ENCODE data around the gene MAGI1. TPM values are rescaled to one million over a fixed set of nuclear protein-coding genes. Genes with fewer than 3 reads are reported as not detected.

Gene MAGI1
- total RNA-seq, 4 donors from 2014 or later, result 17.2 to 40.8 (median 28.1) TPM

DNA sequence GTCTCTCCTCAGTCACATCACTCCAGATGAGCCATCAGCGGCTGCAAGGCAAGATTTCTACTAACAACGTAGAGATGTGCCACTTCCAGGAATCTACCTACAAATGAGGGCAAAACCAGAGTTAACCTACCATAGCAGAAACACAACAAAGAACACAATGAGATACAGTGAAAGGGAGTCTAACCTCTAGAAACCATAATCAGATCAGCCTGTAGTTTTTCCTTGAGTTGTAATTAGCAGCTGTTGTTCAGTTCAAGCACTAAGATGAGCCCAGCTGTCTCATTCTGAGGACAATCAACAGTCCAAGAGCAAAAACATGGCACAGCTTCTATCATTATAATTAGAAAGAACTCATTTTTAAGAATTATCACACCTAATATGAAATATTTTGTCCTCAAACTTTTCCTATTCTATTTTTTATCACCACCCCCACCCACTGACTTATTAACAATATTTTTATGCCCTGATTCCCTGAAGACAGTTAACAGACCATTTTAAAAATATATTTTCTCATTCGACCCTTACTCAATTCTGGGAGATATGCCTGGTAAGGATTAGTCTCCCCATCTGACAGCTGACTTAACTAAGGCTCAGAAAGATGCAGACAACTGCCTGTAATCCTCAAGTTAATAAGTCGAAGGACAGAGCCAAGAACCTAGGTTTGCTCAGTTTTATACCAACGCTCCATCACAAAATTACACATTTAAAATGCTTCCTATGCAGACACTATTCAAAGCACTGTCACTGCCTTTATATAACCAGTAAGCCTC lies 50.1 kb downstream of the MAGI1 start:
- H3K4me3 ChIP-seq, result no peak overlapping the region
- ATAC-seq, result no peak
- no peak overlapping the region for H3K27ac ChIP-seq
- peaks cover 0 to 6% (median 0%) of the 10 kb centered on the region in 3 donors for H3K4me1 ChIP-seq
- TF ChIP-seq EP300 (IDR thresholded peaks at IDR 0.05), result no peak
- TF ChIP-seq POLR2AphosphoS5 (IDR thresholded peaks at IDR 0.05), result no peak
- TF ChIP-seq, protein P1, sequence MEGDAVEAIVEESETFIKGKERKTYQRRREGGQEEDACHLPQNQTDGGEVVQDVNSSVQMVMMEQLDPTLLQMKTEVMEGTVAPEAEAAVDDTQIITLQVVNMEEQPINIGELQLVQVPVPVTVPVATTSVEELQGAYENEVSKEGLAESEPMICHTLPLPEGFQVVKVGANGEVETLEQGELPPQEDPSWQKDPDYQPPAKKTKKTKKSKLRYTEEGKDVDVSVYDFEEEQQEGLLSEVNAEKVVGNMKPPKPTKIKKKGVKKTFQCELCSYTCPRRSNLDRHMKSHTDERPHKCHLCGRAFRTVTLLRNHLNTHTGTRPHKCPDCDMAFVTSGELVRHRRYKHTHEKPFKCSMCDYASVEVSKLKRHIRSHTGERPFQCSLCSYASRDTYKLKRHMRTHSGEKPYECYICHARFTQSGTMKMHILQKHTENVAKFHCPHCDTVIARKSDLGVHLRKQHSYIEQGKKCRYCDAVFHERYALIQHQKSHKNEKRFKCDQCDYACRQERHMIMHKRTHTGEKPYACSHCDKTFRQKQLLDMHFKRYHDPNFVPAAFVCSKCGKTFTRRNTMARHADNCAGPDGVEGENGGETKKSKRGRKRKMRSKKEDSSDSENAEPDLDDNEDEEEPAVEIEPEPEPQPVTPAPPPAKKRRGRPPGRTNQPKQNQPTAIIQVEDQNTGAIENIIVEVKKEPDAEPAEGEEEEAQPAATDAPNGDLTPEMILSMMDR (IDR thresholded peaks at IDR 0.05), result no peak
- TF ChIP-seq POLR2A (IDR thresholded peaks at IDR 0.05), result no peak
- no peaks in the 10 kb centered on the region for H3K27me3 ChIP-seq
- WGBS, 2 donors (ENCODE audit: low coverage in 1 of 2), result 74 to 84% methylated on average over 2 to 5 of the region's 5 CpGs
- H3K36me3 ChIP-seq, result no peaks in the 10 kb centered on the region
- no peaks in the 10 kb centered on the region for H3K9me3 ChIP-seq

DNA sequence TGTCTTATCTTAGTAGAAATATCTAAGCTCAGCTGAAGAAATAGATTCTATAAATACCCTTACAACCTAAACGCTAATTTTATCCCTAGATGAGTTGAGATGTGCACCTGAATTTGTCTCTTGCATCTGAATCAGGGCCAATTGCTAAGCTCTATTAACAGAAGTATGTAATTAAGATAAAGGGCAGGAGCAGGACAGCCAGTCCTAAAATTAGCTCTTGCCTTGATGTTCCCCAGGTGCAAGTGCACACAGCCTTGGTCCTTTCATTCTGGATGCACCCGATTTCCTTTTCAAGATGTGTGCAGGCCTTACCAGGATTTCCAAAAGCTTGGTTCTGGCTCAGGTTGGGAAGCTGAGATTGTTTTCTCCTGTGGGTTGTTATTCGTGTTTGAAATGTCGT lies 52.4 kb downstream of the MAGI1 start:
- Histone ChIP-seq H3K4me3 (no peak overlapping the region), H3K27ac (no peak overlapping the region), H3K9me3 (no peaks in the 10 kb centered on the region), H3K4me1 (peaks cover 0 to 6% (median 0%) of the 10 kb centered on the region in 3 donors), H3K36me3 (no peaks in the 10 kb centered on the region), H3K27me3 (no peaks in the 10 kb centered on the region)
- 58 to 63% methylated on average over 3 to 4 of the region's 4 CpGs for WGBS, 2 donors (ENCODE audit: low coverage in 1 of 2)
- TF ChIP-seq, protein P1 (IDR thresholded peaks at IDR 0.05), result no peak
- TF ChIP-seq POLR2A (IDR thresholded peaks at IDR 0.05), result no peak
- TF ChIP-seq POLR2AphosphoS5 (IDR thresholded peaks at IDR 0.05), result no peak
- TF ChIP-seq EP300 (IDR thresholded peaks at IDR 0.05), result no peak
- no peak for ATAC-seq

DNA sequence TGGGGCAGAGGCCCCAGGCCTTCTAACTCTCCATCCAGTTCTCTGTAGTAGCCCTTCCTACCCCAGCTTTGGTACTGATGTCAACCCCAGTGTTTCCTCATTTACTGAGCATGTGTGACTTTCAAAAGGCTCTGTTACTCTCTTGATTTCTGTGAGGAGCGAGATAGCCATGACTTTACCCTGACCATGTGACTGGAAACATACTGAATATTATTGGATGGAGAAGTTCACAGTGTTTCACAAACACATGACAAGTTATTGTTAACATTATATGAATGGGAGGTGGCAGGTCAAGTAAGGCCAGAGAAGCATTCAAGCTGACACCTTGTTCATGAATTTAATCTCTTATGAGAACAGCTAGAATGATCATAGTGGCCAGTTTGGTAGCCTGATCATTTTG lies 53.7 kb downstream of the MAGI1 start:
- no peak for TF ChIP-seq POLR2AphosphoS5 (IDR thresholded peaks at IDR 0.05)
- Histone ChIP-seq H3K27me3 (no peaks in the 10 kb centered on the region), H3K27ac (no peak overlapping the region), H3K9me3 (no peaks in the 10 kb centered on the region), H3K4me1 (peaks cover 0 to 6% (median 0%) of the 10 kb centered on the region in 3 donors), H3K36me3 (no peaks in the 10 kb centered on the region), H3K4me3 (no peak overlapping the region)
- WGBS, 2 donors (ENCODE audit: low coverage in 1 of 2), result 100% methylated on average over 1 of the region's 1 CpG; no CpG with 5 or more reads in 1 of the 2 donors
- ATAC-seq, result no peak

DNA sequence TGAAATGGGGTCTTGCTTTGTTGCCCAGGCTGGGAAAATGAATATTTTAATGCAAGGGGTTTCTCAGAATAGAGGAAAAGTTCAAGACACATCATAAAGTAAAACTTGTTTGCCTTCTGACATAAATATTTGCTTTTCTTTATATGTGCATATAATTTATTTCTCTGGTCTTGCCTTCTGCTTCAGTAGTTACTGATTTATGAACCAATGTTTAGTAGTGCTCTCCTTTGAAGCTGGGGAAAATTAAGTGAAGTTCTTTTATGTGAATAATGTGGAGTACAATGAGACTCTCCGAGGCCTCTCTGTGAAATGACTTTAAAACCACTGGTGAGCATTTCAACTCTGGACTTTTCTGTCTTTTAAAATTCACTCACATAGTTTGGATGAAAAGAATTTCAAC lies 55.6 kb downstream of the MAGI1 start:
- H3K4me1 ChIP-seq, result peaks cover 0 to 15% (median 2%) of the 10 kb centered on the region in 3 donors
- no peaks in the 10 kb centered on the region for H3K9me3 ChIP-seq
- no peak overlapping the region for H3K4me3 ChIP-seq
- H3K36me3 ChIP-seq, result no peaks in the 10 kb centered on the region
- WGBS, 2 donors (ENCODE audit: low coverage in 1 of 2), result 75 to 77% methylated on average over 1 of the region's 1 CpG
- ATAC-seq, result no peak
- H3K27ac ChIP-seq, result no peak overlapping the region
- no peaks in the 10 kb centered on the region for H3K27me3 ChIP-seq
- TF ChIP-seq, protein P1 (IDR thresholded peaks at IDR 0.05), result no peak
- no peak for TF ChIP-seq POLR2AphosphoS5 (IDR thresholded peaks at IDR 0.05)
- no peak for TF ChIP-seq EP300 (IDR thresholded peaks at IDR 0.05)
- no peak for TF ChIP-seq POLR2A (IDR thresholded peaks at IDR 0.05)

DNA sequence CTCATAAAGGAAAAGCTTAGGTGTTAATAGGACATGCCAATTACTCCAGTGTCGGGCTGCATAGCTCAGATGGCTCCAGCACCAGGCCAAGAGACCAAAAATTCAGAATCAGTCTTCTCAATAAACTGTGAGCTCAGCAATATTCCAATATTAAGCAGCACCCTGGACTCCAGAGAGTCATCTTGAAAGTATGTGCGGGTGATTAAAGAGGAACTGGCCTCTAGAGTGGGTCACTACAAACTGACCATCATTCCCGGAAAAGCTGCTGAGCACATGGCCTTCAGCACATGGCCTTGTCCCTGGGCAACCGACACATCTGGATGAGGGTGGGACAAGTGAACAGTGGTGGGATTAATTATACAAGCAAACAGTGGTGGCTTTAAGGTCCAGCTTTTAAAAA lies 59.0 kb downstream of the MAGI1 start:
- Histone ChIP-seq H3K4me1 (peaks cover 0 to 8% (median 2%) of the 10 kb centered on the region in 3 donors), H3K9me3 (no peaks in the 10 kb centered on the region), H3K4me3 (no peak overlapping the region), H3K36me3 (no peaks in the 10 kb centered on the region), H3K27ac (peak overlapping the region in 1 of 4 donors; percentile 43), H3K27me3 (no peaks in the 10 kb centered on the region)
- TF ChIP-seq EP300 (IDR thresholded peaks at IDR 0.05) (no peak), POLR2AphosphoS5 (IDR thresholded peaks at IDR 0.05) (no peak), POLR2A (IDR thresholded peaks at IDR 0.05) (no peak)
- TF ChIP-seq, protein P1 (IDR thresholded peaks at IDR 0.05), result no peak
- 67 to 84% methylated on average over 1 to 3 of the region's 4 CpGs for WGBS, 2 donors (ENCODE audit: low coverage in 1 of 2)
- no peak for ATAC-seq
